ENCODE data around the gene CHPF.
A peak's percentile ranks its signal among the peaks of the same experiment; 100 is the strongest.

CHPF gene, protein sequence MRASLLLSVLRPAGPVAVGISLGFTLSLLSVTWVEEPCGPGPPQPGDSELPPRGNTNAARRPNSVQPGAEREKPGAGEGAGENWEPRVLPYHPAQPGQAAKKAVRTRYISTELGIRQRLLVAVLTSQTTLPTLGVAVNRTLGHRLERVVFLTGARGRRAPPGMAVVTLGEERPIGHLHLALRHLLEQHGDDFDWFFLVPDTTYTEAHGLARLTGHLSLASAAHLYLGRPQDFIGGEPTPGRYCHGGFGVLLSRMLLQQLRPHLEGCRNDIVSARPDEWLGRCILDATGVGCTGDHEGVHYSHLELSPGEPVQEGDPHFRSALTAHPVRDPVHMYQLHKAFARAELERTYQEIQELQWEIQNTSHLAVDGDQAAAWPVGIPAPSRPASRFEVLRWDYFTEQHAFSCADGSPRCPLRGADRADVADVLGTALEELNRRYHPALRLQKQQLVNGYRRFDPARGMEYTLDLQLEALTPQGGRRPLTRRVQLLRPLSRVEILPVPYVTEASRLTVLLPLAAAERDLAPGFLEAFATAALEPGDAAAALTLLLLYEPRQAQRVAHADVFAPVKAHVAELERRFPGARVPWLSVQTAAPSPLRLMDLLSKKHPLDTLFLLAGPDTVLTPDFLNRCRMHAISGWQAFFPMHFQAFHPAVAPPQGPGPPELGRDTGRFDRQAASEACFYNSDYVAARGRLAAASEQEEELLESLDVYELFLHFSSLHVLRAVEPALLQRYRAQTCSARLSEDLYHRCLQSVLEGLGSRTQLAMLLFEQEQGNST

DNA sequence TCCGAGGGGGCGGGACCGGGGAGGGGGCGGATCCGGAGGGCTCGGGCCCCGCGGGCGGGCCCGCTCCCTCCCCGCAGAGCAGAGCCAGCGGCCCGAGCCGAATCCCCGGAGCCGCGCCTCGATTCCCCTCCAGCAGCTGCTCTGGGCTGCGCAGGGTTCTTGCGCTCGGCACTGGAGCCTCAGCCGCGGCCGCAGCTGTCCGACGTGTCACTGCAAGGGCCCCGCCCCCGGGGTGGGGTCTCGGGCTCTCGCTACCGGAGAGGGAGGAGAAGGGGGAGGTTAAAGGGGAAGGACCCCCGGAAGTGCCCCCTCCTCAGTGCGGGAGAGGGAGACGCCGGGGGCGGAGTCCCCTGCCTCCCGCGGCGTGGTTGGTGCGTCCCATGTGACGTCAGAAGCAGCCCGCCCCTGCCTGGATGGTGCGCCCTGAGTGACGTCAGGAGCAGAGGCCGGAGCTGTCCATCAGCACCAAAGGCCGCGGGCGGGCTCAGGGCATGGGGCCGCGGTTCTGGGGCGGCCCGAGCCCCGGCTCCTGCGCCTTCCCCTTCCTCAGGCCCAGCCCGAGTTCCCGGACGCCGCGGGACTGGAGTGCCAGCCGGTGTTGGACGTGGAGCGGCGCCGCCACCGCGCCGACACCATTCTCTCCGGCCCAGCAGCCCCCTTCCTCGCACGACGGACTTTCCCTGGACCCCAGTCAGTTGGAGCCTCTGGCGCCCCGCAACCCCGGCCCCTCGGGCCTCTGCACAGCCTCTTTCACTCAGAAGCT is at the start of gene CHPF, which contains the start of gene TMEM198:
Gene CHPF, minus strand, starts transcription at position 214 of the 763 bp plus-strand sequence. CDS start 271 bp downstream, outside the sequence.
Gene TMEM198, plus strand, starts transcription at position 433 of the 763 bp plus-strand sequence. CDS start 700 bp downstream, outside the sequence.
- peak; percentile 96 for DNase-seq (ENCODE audit: low spot score)

DNA sequence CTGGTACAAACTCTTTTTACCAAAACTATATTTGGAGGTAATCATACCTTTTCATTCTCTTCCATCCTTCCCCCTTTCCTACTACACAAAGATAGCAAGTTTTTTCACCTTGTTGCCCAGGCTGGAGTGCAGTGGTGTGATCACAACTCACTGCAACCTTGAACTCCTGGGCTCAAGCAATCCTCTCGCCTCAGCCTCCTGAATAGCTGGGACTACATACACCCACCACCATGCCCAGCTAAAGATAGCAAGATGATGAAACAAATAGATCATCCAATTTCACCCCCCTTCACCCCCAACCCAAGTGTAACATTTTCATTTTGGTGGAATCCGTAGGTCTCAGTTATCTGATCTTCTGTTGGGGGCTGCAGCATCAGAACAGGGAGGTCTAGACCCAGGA is 49.5 kb upstream of the CHPF start:
- no peak for DNase-seq (ENCODE audit: low spot score)

DNA sequence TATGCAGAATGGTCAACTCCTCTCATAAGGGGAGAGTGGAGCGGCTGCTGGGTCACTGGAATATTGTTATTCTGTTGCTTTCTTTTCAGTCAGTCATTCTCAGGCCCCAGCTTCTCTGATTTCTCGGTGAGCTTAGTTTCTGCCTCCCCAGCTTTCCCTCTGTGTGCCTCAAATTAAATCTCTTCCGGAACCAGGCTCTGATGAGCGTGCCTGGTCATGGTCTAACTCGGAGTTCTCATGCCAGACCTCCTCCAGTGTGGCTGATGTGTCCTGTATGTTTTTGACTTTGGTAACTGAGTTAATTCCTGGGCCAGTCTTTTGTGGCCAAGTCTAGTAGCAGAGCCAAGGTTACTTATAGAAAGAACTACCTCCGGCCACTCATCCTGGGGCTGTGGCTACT is 49.1 kb upstream of the CHPF start:
- no peak for DNase-seq (ENCODE audit: low spot score)

GRCh38 chr2:219591091-219591490 is 47.5 kb upstream of the CHPF start:
- no peak for DNase-seq (ENCODE audit: low spot score)

GRCh38 chr2:219581346-219581745 is 37.7 kb upstream of the CHPF start:
- DNase-seq (ENCODE audit: low spot score) = no peak

DNA sequence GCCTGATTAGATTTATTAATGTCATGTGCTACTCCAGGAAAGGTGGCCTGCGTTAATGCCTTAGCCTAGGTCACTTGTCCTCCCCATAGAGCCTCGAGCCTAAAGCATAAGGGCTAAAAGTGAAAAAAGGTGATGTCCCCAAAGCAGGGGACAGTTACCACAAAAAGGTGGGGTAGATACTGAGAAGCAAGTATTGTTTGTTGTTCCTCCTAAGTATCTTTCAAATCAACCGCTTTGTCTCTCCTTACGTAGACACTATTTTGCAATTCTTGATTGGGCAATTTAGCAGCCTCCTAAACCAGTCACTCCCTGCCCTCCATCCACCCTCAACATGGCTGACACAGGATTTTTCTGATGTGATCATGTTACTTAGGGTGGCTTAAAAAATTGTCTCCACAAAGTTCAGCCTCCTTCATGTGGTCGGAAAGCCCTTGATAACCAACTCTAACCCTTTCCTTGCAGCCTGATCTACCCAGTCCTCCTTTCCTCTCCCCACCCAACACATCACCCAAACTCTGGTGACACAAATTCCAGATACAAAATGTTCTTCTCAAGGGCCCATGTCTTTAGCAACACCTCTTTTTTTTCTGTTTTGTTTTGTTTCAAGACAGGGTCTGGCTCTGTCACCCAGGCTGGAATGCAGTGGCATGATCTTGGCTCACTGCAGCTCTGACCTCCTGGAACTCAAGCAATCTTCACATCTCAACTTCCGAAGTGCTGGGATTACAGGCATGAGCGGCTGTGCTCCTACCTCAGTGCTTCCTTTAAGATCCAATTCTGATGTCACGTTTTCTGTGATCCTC is 35.4 kb upstream of the CHPF start:
- DNase-seq (ENCODE audit: low spot score) = no peak

- DNase-seq (ENCODE audit: low spot score) = peak; percentile 57
Measured at GRCh38 chr2:219576505-219577388, 33.1 kb upstream of the CHPF start.

- DNase-seq (ENCODE audit: low spot score) = no peak
Measured at GRCh38 chr2:219575566-219576504, 32.2 kb upstream of the CHPF start.

DNA sequence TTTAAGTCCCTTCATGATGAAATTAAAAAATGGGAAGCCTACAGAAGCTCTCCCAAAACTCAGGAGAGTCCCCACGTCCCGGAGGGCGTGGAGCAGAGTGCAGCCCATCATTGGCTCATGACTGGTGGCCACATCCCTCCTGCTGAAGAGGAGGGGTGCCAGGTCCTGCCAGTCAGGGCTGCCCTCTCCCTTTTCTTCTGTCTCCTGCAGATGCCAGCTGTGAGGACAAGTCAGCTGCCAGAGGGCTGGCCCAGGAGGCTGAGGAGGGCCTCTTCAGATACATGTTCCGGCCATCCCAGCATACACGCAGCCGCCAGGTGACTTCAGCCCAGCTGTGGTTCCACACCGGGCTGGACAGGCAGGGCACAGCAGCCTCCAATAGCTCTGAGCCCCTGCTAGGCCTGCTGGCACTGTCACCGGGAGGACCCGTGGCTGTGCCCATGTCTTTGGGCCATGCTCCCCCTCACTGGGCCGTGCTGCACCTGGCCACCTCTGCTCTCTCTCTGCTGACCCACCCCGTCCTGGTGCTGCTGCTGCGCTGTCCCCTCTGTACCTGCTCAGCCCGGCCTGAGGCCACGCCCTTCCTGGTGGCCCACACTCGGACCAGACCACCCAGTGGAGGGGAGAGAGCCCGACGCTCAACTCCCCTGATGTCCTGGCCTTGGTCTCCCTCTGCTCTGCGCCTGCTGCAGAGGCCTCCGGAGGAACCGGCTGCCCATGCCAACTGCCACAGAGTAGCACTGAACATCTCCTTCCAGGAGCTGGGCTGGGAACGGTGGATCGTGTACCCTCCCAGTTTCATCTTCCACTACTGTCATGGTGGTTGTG is 31.1 kb upstream of the CHPF start:
- no peak for DNase-seq (ENCODE audit: low spot score)

DNA sequence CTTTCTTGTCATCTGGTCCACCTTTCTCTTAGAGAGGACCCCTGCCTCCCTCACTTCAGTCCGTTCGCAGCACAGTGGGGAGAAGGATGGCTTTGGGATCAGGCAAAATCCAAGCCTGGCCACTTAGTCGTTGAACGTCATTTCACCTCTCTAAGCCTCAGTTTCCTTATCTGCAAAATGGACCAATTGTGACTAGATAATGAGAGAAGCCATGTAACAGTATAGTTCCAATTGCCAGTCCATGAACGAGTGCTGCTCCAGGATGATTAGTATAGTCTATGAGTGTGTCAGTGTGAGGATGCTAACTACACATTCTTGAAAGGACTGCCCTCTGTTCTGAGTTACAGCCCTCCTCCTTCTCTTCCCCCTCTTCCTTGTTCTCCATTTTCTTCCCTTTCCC is 29.6 kb upstream of the CHPF start:
- no peak for DNase-seq (ENCODE audit: low spot score)

DNA sequence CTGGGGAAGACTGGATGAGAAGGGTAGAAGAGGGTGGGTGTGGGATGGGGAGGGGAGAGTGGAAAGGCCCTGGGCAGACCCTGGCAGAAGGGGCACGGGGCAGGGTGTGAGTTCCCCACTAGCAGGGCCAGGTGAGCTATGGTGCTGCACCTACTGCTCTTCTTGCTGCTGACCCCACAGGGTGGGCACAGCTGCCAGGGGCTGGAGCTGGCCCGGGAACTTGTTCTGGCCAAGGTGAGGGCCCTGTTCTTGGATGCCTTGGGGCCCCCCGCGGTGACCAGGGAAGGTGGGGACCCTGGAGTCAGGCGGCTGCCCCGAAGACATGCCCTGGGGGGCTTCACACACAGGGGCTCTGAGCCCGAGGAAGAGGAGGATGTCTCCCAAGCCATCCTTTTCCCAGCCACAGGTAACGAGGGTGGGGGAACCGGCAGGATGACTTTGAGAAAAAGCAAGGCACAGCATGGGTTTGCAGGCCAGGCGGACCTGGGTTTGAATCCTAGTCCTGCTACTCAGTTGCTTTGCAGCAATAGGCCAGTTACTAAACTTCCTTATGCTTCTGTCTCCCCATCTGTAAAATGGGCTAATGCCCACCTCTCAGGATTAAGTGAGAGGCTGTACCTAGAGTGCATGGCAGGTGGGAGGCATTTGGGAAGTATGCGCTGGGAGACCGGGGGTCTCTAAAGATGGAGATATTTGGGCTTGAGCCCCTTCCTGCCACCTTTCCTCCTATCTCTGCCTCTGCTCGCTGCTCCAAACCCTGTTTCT is 28.8 kb upstream of the CHPF start, which contains the start of gene INHA:
Gene INHA, plus strand, starts transcription at position 74 of the 765 bp plus-strand sequence. Its CDS starts 65 bp downstream, at position 139.
- DNase-seq (ENCODE audit: low spot score) = no peak

DNA sequence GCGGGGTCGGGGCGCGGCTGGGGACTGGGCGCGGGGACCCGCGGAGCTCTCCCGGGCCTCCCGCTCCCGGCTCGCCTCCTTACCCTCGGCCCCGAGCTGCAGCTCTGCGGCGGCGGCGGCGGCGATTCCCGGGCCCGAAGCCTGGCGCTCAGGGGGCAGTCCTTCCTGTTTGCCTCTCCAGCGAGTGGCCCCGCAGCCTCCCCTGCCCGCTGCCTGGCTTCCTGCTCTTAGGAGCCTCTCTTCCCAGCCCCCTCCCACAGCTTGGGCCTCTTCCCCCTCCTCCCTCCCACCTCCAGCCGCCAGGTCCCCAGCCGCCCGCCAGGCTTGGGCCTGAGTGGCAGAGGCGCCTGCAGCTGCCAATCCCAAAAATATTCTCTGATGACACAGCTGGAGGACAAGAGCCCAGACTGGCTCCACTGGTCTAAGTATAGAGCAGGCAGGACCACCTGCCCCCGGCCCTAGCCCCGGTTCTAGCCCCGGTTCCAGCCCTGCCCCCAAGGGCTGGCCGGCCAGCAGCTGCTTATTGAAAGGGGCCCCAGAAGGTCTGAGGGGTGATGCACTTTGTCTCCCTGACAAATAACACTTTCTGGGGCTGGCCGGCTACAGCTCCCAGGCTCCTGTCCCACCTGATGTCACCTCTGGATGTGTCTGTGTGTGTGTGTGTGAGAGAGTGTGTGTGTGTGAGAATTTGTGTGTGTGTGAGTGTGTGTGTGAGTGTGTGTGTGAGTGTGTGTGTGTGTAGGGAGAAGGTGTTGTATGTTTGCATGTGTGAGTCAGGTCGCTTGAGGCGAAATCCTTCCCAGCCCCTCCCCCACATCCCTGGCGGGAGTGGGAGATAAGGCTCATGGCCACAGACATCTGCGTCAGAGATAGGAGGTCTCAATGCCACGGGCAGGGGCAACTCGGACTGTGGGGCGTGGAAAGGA is 28.0 kb upstream of the CHPF start, which contains the start of gene OBSL1:
Gene OBSL1, minus strand, starts transcription at position 229 of the 926 bp plus-strand sequence. CDS start 307 bp downstream, outside the sequence.
- peak; percentile 90 for DNase-seq (ENCODE audit: low spot score)

- DNase-seq (ENCODE audit: low spot score) = peak; percentile 35
Measured at GRCh38 chr2:219570924-219571310, 27.3 kb upstream of the CHPF start.

GRCh38 chr2:219570194-219570923 is 26.8 kb upstream of the CHPF start:
- DNase-seq (ENCODE audit: low spot score) = peak; percentile 73

- no peak for DNase-seq (ENCODE audit: low spot score)
Measured at GRCh38 chr2:219569635-219570034, 26.0 kb upstream of the CHPF start.

All from iPS-NIHi11 (cell line).